COLO668 (cell line): Measurements from ENCODE around the gene ZNF598.
"Not testable (repeated sequence)": the region's sequence is repeated elsewhere in the genome, so short reads cannot be mapped to it uniquely, and the experiment has no call there.

Source experiments
- DNase-seq: peaks from one replicate; lab custom pipeline; 2025; ENCODE audit not compliant: unreplicated experiment; lab: John Stamatoyannopoulos, UW

Gene ZNF598

GRCh38 chr16:1977875-1978268 is 31.7 kb downstream of the ZNF598 start:
- DNase-seq, result no peak

GRCh38 chr16:1976951-1977874 is 32.4 kb downstream of the ZNF598 start:
- DNase-seq, result no peak

- no peak for DNase-seq
Measured at GRCh38 chr16:1976216-1976520, 33.5 kb downstream of the ZNF598 start.

DNA sequence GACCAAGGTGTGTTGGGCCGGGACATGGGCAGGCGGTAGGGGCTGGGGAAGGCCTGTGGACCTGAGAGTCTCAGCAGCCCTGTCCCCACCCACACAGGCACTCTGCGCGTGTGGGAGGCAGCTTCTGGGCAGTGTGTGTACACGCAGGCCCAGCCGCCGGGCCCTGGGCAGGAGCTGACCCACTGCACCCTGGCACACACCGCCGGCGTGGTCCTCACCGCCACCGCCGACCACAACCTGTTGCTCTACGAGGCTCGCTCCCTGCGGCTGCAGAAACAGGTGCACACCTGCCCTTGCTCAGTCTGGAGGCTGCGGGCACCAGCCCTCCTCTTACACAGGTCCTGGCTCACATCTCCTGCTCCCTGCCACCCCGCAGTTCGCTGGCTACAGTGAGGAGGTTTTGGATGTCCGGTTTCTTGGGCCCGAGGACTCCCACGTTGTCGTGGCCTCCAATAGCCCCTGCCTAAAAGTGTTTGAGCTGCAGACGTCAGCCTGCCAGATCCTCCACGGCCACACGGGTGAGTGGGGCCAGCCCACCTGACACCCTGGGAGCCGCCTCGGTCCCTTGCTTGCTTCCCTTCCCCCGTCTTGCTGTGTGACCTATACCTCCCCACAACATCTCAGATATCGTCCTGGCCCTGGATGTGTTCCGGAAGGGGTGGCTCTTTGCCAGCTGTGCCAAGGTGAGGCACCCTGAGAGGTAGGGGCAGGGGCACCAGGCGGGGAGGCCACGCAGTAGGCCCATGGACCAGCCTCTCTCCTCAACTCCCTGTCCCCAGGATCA is 34.0 kb downstream of the ZNF598 start:
- DNase-seq, result no peak

- DNase-seq, result no peak
Measured at GRCh38 chr16:1974157-1975070, 35.2 kb downstream of the ZNF598 start.

- DNase-seq, result no peak
Measured at GRCh38 chr16:1973461-1974156, 36.0 kb downstream of the ZNF598 start.

DNA sequence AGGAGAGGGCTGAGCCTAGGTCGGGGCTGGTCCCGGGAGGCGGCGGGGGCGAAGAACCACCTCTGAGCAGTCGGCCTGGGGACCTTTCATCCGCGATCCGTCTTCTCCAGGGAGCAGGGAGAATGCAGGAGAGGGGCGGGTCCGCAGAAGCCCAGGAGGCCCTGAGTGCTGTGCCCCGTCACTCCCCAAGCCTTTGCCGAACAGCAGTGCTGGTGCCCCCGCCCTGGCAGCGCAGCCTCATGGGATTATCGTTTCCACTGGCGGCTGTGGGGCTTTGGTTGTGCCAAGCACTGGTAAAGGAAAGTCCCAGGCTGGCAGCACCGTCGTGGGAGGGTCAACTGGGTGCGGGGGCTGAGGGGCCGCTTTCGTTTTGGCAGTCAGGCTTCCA is 37.1 kb downstream of the ZNF598 start:
- DNase-seq, result peak; percentile 26

GRCh38 chr16:1971796-1972489 is 37.7 kb downstream of the ZNF598 start, which contains the start of gene TBL3:
TBL3 (plus strand) TSS chr16:1972053; CDS start chr16:1972165, 112 bp downstream.
- DNase-seq, result peak; percentile 95

DNA sequence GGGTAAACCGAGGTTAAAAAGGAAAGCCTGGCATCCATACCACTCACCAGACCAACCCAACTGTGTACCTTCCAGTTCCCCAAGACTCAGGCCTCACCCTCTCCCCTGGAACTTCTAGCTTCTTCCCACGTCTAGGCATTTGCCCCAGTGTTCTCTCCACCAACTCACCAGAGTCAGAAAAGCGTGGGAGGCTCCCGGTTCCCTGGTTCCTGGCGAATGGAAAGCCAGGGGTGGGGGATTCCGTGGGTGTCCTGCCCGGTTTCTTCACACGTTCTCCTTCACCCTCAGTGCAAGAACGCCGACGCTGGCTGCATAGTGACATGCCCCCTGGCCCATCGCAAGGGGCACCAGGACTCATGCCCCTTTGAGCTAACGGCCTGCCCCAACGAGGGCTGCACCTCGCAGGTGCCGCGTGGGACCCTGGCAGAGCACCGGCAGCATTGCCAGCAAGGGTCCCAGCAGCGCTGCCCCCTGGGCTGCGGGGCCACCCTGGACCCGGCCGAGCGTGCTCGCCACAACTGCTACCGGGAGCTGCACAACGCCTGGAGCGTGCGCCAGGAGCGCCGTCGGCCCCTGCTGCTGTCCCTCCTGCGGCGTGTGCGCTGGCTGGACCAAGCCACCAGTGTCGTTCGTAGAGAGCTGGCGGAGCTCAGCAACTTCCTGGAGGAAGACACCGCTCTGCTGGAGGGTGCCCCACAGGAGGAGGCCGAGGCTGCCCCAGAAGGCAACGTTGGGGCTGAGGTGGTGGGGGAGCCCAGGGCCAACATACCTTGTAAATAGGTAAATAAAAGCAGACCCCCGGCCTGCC is 41.3 kb downstream of the ZNF598 start:
- no peak for DNase-seq

DNA sequence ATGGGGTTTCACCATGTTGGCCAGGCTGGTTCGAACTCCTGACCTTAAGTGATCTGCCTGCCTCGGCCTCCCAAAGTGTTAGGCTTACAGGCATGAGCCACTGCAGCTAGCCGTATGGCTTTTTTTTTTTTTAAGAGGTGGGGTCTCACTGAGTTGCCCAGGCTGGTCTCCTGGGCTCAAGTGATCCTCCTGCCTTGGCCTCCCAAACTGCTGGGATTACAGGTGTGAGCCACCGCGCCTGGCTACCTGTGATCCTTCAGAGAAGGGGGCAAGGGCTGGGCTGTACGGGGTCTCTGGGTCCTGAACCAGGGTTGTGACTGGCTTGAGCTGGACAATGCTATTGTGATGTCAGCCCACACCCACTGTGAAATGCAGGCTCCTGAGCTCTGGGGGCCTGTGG is 43.2 kb downstream of the ZNF598 start, which contains the start of gene RNF151:
Gene RNF151, plus strand, starts transcription at position 397 of the 400 bp plus-strand sequence. CDS start 26 bp downstream, outside the sequence.
- no peak for DNase-seq

GRCh38 chr16:1965396-1966001 is 44.1 kb downstream of the ZNF598 start:
- peak; percentile 26 for DNase-seq

GRCh38 chr16:1964506-1965395 is 44.9 kb downstream of the ZNF598 start, which contains the start of gene RPS2:
RPS2 (minus strand) TSS chr16:1964826; CDS start chr16:1964625, 201 bp downstream.
- peak; percentile 99 for DNase-seq

- peak; percentile 63 for DNase-seq
Measured at GRCh38 chr16:1963806-1964505, 45.7 kb downstream of the ZNF598 start.

- not testable (repeated sequence) for DNase-seq
Measured at GRCh38 chr16:1962161-1963153, 47.2 kb downstream of the ZNF598 start.

GRCh38 chr16:1961651-1962067 is 48.0 kb downstream of the ZNF598 start:
- DNase-seq, result peak; percentile 17
